ENCODE measurements around the gene LDLRAD3.

The LDLRAD3 gene

GRCh38 chr11:36098853-36099375 lies 155.1 kb downstream of the LDLRAD3 start:
- TF ChIP-seq CTCF (IDR thresholded peaks at IDR 0.05; ENCODE audit: insufficient read depth, low read depth, low read length, missing control alignments) = no peak
- DNase-seq (ENCODE audit: low read depth) = no peak
- H3K4me3 ChIP-seq (ENCODE audit: low read length) = no peak overlapping the region

- no peak for DNase-seq (ENCODE audit: low read depth)
- no peak overlapping the region for H3K4me3 ChIP-seq (ENCODE audit: low read length)
- no peak for TF ChIP-seq CTCF (IDR thresholded peaks at IDR 0.05; ENCODE audit: insufficient read depth, low read depth, low read length, missing control alignments)
Observed at GRCh38 chr11:36101466-36101865, 157.6 kb downstream of the LDLRAD3 start.

- no peak for DNase-seq (ENCODE audit: low read depth)
- no peak for TF ChIP-seq CTCF (IDR thresholded peaks at IDR 0.05; ENCODE audit: insufficient read depth, low read depth, low read length, missing control alignments)
- no peak overlapping the region for H3K4me3 ChIP-seq (ENCODE audit: low read length)
Observed at GRCh38 chr11:36102868-36103267, 159.0 kb downstream of the LDLRAD3 start.

- no peak overlapping the region for H3K4me3 ChIP-seq (ENCODE audit: low read length)
- TF ChIP-seq CTCF (IDR thresholded peaks at IDR 0.05; ENCODE audit: insufficient read depth, low read depth, low read length, missing control alignments) = no peak
- no peak for DNase-seq (ENCODE audit: low read depth)
Observed at GRCh38 chr11:36103933-36104530, 160.2 kb downstream of the LDLRAD3 start.

GRCh38 chr11:36104660-36104992 lies 160.8 kb downstream of the LDLRAD3 start:
- no peak for DNase-seq (ENCODE audit: low read depth)
- no peak overlapping the region for H3K4me3 ChIP-seq (ENCODE audit: low read length)
- TF ChIP-seq CTCF (IDR thresholded peaks at IDR 0.05; ENCODE audit: insufficient read depth, low read depth, low read length, missing control alignments) = no peak

- no peak for TF ChIP-seq CTCF (IDR thresholded peaks at IDR 0.05; ENCODE audit: insufficient read depth, low read depth, low read length, missing control alignments)
- no peak for DNase-seq (ENCODE audit: low read depth)
- no peak overlapping the region for H3K4me3 ChIP-seq (ENCODE audit: low read length)
Observed at GRCh38 chr11:36105743-36106581, 162.1 kb downstream of the LDLRAD3 start.
